ENCODE measurements around the gene SNX25.

GRCh38 chr4:185369731-185370130 is 160.3 kb downstream of the SNX25 start:
- TF ChIP-seq YY1 (IDR thresholded peaks at IDR 0.05; ENCODE audit: insufficient read depth, insufficient read length) (no peak), ZNF274 (IDR thresholded peaks at IDR 0.05; ENCODE audit: low read depth, low read length) (no peak)

Data from NT2/D1 (cell line).